Activated T-helper 1 cell treated with Interleukin-2 at 50 U/mL for 16 hours (primary cell): ENCODE data around the gene NRXN2.
"Not testable (repeated sequence)": the region's sequence is repeated elsewhere in the genome, so short reads cannot be mapped to it uniquely, and the experiment has no call there.

Source experiments
- DNase-seq: peaks from one replicate; pipeline ENCODE4 v3.0.0-alpha.2; 2020; ENCODE audit warnings: low read depth

NRXN2 gene

GRCh38 chr11:64721359-64721699 lies 1.7 kb downstream of the NRXN2 start:
- no peak for DNase-seq

DNA sequence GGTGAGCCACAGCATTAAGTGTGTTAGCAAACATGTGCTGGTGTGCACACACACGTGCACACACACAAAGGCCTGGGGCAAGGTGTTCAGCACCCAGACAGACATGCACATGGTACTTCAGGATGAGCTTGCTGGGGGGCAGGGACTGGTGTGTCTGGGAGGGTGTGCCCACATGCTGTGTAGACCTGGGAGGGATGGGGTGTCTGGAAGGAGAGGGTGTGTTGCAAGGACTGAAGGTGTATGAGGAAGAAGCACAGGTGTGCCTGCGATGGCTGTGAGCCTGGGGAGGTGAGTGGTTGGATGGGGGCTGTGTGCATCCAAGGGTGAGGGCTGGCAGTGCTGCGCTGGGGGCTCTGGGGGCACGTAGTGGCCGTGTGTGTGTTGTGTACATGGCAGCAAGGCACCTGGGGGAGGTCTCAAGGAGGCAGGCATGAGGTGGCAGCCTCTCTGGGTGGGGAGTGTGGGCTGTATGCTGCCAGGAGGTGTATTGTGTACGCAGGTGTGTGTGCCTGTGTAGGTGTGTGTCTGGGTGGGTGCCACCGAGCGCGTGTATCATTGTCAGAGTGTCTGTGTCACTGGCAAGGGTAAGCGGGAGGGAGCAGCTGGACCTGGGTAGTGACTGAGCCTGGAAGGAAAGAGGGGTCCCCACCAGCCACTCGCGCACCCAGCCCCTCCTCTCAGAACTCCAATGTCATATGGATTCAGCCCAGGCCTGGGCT lies 2.2 kb downstream of the NRXN2 start:
- DNase-seq: no peak

- no peak for DNase-seq
Observed at GRCh38 chr11:64720167-64720566, 2.8 kb downstream of the NRXN2 start.

- no peak for DNase-seq
Observed at GRCh38 chr11:64719406-64719805, 3.6 kb downstream of the NRXN2 start.

GRCh38 chr11:64718780-64719124 lies 4.2 kb downstream of the NRXN2 start:
- DNase-seq: no peak

DNA sequence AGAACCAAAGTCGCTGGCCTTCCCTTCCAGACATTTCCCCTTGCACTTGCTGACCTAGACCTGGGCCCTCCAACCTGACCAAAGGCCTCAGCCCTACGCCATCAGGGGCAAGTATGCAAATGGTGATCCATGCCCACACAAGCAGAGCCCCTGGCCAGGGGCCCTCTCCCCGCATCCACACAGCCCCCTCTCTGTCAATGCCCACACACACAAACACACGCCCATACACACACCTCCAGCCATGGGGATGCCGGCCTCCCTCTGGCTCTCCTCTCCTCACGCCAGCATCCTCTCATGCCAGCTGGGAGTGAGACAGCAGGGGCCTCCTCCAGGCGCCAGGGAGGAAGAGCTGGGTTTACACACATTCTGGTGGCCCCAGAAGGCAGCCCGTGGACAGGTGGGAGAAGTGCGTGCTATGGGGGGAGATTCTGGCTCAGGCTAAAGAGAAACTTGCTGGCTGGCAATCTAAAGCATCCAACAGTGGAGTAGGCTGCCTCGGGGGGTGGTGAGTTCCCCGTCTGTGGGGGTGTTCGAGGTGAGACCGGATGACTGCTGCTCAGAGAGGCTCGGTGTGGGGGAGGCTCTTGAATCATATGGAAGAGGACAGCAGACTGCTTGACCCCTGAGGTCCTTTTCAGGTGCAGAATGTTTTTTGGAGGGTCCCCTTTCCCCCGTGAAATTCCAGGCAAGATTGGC lies 4.8 kb downstream of the NRXN2 start:
- no peak for DNase-seq

GRCh38 chr11:64717268-64717578 lies 5.8 kb downstream of the NRXN2 start:
- DNase-seq: no peak

DNA sequence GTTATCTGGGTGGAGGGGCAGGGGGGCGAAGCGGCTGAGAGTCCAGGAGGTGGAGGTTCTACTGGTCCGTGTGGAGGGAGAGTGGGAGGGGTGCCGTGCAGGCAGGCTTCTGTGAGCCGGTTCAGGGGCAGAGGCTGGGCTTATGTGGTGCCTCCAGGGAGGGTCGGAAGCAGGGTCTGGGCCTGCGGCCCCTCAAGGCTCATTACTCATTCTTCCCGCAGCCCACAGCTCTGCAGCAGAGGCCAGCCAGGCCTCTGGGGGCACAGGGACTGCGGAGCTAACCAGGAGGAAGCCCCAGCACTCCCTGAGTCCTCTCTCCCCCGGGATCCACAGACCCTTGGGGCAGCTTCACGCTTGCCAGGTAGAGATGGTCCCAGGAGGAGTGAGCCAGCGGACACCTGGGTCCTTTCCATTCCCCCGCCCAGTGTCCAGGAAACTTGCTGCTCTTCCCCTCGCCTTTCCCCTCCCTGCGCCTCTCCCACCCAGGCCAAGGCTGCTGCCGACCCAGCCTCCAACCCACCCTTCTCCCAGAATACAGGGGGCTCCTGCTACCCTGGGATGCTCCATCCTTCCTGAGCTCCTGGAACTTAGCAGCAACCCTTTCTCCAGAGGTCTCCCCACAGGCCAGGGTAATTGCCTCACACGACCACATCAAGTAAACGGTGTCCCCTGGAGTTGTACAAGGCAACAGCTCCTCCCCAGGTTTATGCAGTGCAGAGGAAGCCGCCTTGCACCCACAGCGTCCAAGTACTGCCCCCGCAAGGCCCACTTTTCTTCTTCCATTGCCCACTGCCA lies 6.3 kb downstream of the NRXN2 start:
- DNase-seq: no peak

GRCh38 chr11:64715756-64716472 lies 7.1 kb downstream of the NRXN2 start:
- DNase-seq: no peak

DNA sequence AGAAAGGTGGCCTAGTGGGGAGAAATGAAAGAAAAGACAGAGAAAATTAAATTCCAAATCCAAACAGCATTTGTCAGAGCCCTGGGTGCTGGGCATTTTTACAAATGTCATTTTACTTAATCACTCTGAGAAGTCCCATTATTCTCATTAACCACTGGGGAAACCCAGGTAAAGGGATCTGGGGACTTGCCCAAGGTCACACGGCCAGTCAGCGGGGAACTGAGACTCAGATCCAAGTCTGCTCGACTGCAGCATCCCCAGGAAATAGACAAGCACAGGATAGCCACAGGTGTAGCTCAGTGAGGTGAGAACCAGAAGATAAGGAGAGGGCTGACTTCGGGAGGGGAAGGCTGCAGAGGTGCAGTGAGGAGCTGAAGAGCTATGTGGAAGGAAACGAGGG lies 7.9 kb downstream of the NRXN2 start:
- no peak for DNase-seq

DNA sequence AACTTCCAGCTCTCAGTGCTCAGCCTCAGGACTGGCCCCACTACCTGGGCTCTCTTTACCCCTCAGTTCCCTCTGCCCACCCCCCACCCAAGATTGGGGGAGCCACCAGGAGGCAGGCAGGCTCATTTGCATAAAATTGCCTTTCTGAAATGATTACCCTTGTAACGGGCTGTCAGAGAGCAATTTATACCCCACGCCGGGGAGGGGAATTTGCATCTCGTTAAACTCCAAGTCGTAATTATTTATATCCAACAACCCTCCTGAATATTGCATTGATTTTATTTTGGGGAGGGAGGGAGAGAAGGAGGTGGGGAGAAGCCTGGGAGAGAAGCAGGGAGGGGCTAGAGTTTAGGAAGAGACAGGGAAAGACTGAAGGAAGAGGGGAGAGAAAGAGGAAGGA lies 8.3 kb downstream of the NRXN2 start:
- DNase-seq: no peak

DNA sequence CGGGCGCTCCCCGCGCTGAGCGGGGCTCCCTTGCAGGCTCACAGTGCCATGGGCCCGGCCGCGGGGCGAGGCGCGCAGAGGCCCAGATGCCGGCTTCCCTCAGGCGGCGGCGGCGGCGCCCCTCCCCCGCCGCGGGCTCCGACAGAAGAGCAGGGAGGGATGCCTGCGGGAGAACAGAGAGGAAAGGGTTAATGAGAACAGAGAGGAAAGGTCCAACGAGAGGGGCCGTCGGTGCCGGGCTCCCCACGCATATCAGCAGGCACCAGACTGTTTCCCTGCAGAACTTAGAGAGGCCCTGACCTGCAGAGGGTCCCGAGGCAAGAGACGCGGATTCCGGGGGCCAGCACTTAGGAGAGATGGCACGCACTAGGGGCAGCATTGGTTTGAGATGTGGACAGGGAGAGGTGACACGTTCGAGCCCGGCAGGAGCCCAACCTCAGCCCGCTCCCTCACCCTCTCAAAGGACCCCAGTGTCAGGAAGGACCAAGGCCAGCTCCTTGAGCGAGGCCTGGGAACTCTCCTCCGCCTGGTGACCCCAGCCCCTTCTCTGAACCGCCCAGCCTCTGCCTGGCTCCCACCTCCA lies 9.1 kb downstream of the NRXN2 start:
- DNase-seq: no peak

DNA sequence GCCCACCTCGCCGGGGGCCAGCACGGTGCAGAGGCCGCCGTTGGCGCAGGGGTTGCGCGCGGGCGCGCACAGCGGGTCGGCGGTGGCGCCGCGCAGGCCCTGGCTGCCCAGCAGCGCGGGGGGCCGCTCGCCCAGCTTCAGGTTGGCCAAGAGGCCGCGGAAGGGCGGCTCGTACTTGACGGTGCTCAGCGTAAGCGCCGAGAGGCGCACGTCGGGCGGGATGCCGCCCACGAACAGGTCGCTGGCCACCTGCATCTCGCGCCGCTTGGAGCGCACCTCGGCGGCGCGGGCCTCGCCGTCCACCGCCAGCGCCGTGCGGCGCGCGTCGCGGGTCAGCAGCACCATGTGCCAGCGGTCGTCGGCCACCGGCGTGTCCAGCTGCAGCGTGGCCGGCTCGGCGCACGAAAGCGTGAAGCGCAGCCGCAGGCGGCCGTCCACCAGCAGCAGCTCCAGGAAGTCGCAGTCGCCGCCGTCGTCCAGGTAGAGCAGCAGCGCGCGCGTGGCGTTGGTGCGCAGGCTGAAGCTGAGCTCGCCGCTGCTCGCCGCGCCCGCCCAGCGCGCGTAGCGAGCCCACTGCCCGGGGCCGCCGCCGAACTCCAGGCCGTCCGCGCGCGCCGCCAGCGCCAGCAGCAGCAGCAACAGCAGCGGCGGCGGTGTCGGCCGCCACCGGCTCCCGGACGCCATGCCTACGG lies 9.8 kb downstream of the NRXN2 start:
- no peak for DNase-seq

GRCh38 chr11:64712430-64713015 lies 10.5 kb downstream of the NRXN2 start:
- DNase-seq: no peak

- DNase-seq: no peak
Observed at GRCh38 chr11:64711956-64712362, 11.0 kb downstream of the NRXN2 start.

DNA sequence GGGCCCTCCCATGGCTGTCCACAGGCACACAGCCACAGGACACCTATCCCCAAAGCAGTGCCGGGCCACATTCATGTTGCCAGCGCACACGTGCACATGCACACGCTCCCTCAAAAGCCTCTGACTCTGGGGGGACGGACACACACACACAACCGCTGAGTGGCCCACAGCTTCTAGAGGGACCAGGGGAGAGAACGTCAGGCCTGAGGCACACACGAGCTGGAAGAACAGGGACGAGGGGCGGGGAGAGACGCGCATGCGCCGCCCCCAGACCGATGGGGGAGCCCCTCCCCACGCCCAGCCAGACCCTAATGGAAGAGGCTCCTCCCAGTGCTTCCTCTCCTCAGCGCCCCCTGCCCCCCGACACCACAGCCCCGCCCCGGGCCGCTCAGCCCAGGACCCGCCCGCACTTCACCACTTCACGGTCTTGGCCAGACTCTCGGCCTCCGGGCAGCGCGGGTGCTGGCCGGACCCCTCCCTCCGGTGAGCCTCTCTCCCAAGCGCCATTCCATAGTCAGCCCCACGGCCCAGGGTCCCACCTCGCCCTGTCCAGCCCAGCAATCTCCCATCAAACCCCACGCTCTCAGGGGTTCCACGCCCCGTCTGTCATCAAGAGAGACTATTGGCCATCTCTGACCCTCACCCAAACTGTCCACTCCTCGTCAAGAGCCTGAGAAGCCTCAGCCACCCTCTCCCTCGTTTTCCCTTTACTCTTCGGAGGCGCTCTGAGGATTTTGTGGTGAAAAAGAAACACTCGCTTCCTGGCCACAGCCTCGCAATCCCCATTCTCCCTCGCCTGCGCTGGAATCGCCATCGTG lies 11.7 kb downstream of the NRXN2 start:
- DNase-seq: no peak

GRCh38 chr11:64710418-64711137 lies 12.4 kb downstream of the NRXN2 start:
- DNase-seq: no peak

DNA sequence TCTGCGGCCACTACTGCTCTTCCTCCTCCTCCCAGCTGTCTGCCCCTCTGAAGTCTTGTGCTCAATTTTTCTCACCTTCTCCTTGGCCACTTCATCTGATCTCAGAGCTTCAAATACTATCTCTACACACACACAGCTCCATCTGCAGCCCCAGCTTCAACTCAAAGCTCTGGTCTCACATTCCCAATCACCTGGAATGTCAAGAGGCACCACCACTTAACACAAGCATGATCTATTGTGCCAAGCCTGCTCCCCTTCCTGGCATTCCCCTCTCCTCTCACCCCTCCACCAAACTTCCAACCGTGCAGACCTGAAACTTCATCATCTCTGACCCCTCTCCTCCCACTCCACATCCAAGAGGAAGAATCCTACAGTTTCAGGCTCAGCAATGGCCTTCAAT lies 17.5 kb downstream of the NRXN2 start:
- DNase-seq: no peak

- DNase-seq: no peak
Observed at GRCh38 chr11:64703048-64703447, 19.9 kb downstream of the NRXN2 start.

GRCh38 chr11:64701956-64702355 lies 21.0 kb downstream of the NRXN2 start:
- not testable (repeated sequence) for DNase-seq
